GM10248 (cell line): ENCODE results near the gene CLDN15.
"Not testable (repeated sequence)": the region's sequence is repeated elsewhere in the genome, so short reads cannot be mapped to it uniquely, and the experiment has no call there.

Experiments used
- CTCF ChIA-PET: fragments of 300-600 bp; sonication (Branson Sonifier 250); formaldehyde crosslinking; extraction: SDS; loops from one replicate; lab custom pipeline; 2021; ENCODE audit warnings: antibody characterized with exemption; lab: Yijun Ruan, JAX
- POLR2A ChIA-PET: fragments of 350-650 bp; sonication (Branson Sonifier 250); formaldehyde crosslinking; extraction: SDS; loops from one replicate; lab custom pipeline; 2020; ENCODE audit warnings: antibody characterized with exemption; lab: Yijun Ruan, JAX
- DNase-seq: peaks from one replicate; pipeline ENCODE4 v3.0.0; 2012; ENCODE audit errors: extremely low spot score
- TF ChIP-seq, protein P1 (sequence below): IDR thresholded peaks from 2 replicates; pipeline ENCODE4 v1.5.1; 2012; ENCODE audit warnings: mild to moderate bottlenecking, low read depth; ENCODE audit errors: extremely low read depth, missing control alignments, control extremely low read depth

The CLDN15 gene, protein sequence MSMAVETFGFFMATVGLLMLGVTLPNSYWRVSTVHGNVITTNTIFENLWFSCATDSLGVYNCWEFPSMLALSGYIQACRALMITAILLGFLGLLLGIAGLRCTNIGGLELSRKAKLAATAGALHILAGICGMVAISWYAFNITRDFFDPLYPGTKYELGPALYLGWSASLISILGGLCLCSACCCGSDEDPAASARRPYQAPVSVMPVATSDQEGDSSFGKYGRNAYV

DNA sequence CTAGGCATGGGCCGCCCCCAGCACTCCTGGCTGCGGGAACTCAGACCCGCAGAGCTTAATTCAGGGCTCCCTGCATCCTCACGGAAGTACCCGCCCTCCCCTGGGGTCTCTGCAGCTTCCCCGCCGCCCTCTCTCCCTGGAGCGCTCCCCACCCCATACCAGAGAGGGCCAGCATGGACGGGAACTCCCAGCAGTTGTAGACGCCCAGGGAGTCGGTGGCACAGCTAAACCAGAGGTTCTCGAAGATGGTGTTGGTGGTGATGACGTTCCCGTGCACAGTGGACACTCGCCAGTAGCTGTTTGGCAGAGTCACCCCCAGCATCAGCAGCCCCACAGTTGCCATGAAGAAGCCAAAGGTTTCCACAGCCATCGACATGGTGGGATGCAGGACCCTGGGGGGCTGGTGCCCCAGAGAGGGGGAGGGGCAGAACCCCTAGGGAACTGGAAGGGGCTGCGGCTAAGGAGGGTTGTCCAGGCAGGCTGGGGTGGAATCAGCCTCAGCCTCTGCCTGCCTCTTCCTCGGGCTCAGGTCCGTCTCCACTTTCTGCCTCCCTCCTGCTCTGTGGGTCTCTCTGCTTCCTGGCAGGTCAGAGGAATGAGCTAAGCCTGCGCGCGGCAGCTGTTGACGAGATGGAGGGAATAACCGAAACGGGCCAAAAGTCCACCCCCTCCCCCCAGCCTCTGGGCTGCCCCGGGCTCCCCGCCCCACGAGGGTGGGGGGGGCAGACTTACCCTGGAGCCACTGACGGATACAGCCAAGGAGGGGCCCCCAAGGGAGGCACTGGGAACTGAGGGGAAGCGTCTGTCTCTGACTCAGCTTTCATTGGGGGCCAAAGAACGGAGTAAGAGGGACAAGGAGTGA, at the start of gene CLDN15:
Gene CLDN15, minus strand, starts transcription at position 597 of the 862 bp plus-strand sequence. Its CDS starts 221 bp downstream, at position 376.
- no peak for DNase-seq
- ChIA-PET CTCF (interaction anchor here (0.9 to 3.7 kb wide), 4 partner anchors 7 to 54 kb away, joined by 3 to 21 read pairs (median 4); partner anchors contain the start of genes FIS1 and PLOD3), POLR2A (interaction anchor here (0.7 to 1.0 kb wide), 2 partner anchors 18 to 19 kb away, joined by 3 to 4 read pairs; partner anchors contain the start of gene ZNHIT1)
- TF ChIP-seq, protein P1, sequence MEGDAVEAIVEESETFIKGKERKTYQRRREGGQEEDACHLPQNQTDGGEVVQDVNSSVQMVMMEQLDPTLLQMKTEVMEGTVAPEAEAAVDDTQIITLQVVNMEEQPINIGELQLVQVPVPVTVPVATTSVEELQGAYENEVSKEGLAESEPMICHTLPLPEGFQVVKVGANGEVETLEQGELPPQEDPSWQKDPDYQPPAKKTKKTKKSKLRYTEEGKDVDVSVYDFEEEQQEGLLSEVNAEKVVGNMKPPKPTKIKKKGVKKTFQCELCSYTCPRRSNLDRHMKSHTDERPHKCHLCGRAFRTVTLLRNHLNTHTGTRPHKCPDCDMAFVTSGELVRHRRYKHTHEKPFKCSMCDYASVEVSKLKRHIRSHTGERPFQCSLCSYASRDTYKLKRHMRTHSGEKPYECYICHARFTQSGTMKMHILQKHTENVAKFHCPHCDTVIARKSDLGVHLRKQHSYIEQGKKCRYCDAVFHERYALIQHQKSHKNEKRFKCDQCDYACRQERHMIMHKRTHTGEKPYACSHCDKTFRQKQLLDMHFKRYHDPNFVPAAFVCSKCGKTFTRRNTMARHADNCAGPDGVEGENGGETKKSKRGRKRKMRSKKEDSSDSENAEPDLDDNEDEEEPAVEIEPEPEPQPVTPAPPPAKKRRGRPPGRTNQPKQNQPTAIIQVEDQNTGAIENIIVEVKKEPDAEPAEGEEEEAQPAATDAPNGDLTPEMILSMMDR = no peak

DNA sequence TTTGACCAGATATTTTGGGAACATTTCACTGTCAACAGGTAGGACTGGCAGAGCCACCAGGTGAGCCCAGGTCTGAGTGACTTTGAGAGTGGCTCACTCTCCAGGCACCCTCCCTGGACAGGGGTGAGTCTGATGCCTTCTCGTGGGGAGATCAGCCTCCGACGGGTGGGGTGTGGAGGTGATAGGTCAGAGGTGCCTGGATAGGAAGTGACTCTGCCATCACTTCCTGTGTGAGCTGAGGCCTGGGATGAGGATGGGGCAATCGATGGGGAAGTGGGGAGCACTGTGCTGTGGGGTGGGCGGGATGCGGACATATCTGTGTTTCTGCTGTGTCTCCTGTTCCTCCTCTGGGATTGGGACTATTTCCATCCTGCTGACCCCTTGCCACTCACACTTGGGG, 49.4 kb upstream of the CLDN15 start:
- TF ChIP-seq, protein P1 = no peak
- ChIA-PET POLR2A (no interaction called here), CTCF (interaction anchor here (5.0 kb wide), 1 partner anchor 143 kb away, joined by 30 read pairs; no protein-coding TSS in a partner anchor)
- DNase-seq = no peak

DNA sequence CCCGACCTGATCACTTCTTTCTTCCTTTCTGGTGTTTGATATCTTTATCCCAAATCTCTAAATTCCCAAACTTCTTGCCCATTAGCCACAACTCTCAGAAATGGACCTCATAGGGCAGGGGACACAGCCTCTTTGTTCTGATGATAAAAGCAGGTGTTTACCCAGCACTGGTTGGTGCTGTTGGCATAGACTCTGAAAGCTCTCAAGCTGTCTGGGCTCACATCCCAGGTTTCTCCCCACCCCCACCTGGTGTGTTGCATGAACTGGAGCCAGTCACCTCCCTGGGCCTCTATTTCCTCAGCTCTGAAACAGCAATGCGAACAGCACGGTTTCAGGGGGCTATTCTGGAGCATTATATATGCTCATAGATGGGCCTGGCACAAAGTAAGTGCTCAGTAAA, 48.3 kb upstream of the CLDN15 start:
- POLR2A ChIA-PET, DNase-seq: not testable (repeated sequence)
- CTCF ChIA-PET = interaction anchor here (1.9 kb wide), 1 partner anchor 142 kb away, joined by 5 read pairs; no protein-coding TSS in a partner anchor

DNA sequence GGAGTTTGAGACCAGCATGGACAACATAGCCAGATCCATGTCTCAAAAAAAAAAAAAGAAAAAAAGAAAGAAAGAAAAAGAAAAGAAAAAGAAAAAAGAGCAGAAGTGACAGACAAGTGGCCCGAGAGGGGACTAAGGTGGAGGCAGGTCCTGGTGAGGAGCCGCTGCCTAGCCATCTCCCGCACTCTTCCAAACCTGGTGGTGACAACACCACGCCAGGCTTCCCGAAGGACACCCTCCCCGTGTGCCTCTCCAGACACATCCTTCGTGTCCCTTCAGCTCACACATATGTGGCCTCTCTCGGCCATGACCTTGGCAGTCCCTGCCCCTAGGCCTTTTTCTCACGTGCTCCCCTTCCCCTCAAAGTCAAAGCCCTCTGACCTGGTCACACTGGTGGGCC, 47.6 kb upstream of the CLDN15 start:
- ChIA-PET POLR2A (no interaction called here), CTCF (interaction anchor here (1.9 kb wide), 1 partner anchor 141 kb away, joined by 5 read pairs; no protein-coding TSS in a partner anchor)
- no peak for DNase-seq
- TF ChIP-seq, protein P1 = no peak

DNA sequence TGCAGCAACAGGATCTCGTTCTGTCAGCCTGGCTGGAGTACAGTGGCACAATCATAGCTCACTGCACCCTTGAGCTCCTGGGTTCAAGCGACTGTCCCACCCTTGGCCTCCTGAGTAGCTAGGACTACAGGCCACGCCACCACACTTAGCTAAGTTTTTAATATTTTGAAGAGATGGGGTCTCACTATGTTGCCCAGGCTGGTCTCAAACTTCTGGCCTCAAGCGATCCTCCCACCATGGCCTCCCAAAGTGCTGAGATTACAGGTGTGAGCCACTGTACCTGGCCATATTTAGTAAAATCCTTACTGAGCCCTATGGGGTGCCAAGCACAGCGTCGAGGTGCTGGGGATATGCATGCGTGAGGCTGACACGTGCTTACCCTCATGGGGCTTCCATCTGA, 43.3 kb upstream of the CLDN15 start:
- DNase-seq, POLR2A ChIA-PET: not testable (repeated sequence)
- CTCF ChIA-PET = interaction anchor here (0.9 to 3.2 kb wide), 6 partner anchors 10 to 136 kb away, joined by 3 to 86 read pairs (median 3); partner anchors contain the start of gene ZNHIT1

DNA sequence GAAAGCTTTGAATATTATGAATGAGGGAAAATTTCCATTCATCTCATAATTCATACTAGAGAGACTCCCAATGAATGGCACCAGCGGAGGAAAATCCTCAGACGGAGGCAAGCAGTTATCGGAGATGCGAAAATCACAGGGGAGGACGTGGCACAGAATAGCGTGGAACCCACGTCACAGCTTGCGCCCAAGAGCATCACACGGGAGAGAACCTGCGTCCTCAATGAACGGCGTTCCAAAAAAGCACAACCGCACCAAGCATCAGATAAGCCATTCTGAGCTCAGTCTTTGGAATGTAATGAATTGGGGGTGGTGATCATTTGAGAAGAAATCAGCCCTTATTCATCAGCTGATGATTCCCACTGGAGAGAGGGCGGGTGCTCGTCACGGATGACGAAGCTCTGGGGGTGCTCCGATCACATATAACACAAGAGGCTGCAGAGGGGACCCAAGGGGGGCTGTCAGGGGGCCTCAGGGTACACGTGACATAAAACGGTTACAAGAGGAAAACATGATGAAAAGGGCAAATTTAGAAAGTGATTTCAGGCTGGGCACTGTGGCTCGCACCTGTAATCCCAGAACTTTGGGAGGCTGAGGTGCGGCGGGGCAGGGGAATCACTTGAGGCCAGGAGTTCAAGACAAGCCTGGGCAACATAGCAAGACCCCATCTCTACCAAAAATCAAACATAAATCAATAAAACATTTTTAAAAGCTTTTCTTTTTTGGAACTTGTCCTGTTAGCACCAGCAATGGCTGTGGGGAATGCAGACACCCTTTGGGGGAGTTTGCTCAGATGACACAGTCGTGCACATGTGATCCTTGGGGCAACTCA, 41.1 kb upstream of the CLDN15 start:
- TF ChIP-seq, protein P1 = no peak
- DNase-seq = no peak
- POLR2A ChIA-PET = no interaction called here
- CTCF ChIA-PET = interaction anchor here (2.0 to 3.6 kb wide), 2 partner anchors 35 to 135 kb away, joined by 8 to 11 read pairs; partner anchors contain the start of gene FIS1

DNA sequence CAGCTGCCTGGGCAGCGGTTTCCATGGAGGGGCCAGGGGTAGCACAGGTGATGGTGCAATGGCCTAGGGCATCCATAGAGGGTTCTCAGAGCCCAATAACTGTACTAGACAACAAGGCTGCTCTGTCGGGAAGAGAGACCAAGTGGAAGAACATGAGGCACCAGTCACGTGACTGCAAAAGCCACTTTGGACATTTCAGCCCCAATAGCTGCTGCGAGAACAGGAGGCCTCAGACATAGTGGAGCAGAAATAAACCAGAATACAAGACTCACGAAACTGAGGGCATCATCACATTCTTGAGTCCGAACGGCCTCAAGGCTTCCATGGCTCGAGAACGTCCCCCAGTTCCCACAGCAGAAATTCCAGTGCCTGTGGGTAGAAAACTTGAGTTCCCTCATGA, 39.6 kb upstream of the CLDN15 start:
- POLR2A ChIA-PET = no interaction called here
- CTCF ChIA-PET = interaction anchor here (1.0 to 3.6 kb wide), 3 partner anchors 33 to 133 kb away, joined by 4 to 11 read pairs (median 4); no protein-coding TSS in a partner anchor
- TF ChIP-seq, protein P1 = no peak
- DNase-seq = no peak
